ENCODE data around the gene PRRC2B.
"Not testable (repeated sequence)": the region's sequence is repeated elsewhere in the genome, so short reads cannot be mapped to it uniquely, and the experiment has no call there.

Gene PRRC2B

DNA sequence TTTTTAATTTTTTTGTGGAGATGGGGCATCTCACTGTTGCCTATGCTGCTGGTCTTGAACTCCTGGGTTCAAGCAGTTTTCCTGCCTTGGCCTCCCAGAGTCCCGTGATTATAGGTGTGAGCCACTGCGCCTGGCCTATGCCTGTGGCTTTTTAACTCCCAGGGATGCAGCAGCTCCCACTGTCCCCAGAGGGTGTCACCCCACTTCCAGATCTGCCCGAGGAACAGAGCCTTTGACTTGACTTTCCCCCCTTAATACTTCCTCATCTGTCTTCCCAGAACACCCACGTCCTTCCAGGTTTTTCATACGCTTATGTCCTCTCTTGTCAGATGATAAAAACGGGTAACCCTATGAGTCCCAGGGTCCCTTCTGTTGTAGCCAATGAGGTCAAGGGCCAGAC is 7.6 kb upstream of the PRRC2B start:
- DNase-seq (ENCODE audit: low spot score): peak; percentile 3

GRCh38 chr9:131387394-131387793 is 6.5 kb upstream of the PRRC2B start:
- DNase-seq (ENCODE audit: low spot score): no peak

DNA sequence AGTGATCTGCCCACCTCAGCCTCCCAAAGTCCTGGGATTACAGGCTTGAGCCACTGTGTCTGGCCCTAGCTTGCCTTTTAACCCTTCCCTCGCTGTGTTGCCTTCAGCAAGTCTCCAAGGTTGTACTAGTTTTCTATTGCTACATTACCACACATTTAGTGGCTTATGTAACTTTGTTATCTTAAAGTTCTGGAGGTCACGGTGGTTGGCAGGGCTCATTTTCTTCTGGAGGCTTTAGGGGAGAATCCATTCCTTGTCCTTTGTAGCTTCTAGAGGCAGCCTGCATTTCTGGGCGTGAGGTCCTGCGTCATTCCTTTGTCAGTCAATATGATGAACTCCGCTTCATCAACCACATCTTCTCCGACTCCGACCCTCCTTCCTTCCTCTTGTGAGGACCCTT is 2.9 kb upstream of the PRRC2B start:
- DNase-seq (ENCODE audit: low spot score): no peak

DNA sequence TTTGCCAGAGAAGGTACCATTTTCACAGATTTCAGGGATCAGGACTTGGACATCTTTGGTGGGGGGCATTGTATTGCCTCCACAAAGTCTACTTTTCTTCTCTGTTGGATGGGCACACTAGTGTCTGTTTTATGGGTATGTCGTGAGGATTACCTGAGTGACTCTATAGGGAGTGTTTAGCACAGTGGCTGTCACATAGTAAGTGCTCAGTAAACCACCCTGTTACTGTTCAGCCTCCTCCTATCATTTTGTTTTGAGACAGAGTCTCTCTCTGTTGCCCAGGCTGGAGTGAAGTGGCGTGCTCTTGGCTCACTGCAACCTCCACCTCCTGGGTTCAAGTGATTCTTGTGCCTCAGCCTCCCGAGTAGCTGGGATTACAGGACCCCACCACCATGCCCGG is 2.4 kb upstream of the PRRC2B start:
- peak; percentile 3 for DNase-seq (ENCODE audit: low spot score)

GRCh38 chr9:131394464-131395156 is 724 bp downstream of the PRRC2B start:
- DNase-seq (ENCODE audit: low spot score): no peak

DNA sequence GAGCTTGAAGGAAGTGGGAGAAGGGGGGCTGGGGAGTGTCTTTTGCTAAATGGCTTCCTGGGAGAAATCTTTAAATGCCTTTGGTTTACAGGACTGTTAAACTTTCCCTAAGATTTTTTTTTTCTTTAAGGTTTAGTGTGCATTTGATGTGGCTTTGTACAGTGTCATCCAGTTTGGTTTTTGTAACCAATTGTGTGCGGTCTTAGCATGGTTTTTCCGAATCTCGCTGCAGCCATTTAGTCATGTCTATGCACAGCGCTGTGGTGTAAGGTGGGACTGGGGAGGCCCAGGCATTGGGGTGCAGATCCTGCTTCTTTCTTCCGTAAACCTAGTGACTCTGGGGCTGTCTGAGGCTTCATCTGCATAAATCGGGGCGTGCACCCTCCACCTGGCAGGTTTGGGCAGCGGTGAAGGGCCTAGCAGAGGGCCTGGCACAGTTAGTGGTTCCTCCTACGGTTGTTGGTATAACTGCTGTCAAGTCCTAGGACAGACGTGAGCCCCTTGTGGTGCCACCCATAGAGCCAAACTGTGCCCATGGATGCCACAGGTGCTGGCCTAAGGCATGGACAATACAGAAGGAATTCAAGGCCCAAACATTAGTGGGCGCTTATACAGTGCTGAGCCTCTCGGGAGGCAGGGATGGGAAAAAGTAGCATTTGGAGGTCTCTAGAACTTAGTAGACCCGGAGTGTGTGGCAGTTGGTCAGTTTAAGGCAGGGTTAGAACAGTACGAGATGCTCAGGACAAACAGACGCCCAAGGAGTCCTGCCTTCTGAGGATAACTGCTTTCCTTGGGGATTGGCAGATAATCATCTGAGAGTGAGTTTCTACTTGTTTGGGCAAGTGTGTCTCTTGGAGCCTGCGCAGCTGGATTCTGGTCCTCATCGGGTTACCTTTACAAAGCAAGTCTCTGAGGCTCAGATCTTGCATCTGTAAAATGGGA is 1.5 kb downstream of the PRRC2B start:
- DNase-seq (ENCODE audit: low spot score): no peak

DNA sequence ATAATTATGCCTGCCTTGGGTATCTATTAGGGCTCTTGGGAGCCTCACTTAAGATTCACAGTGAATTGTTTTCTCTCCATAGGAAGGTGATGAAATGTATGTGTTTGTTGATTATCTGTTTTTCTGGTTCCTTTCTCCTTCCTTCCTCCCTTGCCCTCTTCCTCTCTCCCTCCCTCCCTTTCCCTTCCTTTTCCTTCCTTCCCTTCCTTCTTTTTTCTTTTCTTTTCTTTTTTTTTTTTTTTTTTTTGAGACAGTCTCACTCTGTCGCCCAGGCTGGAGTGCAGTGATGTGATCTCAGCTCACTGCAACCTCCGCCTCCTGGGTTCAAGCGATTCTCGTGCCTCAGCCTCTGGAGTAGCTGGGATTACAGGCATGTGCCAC is 2.2 kb downstream of the PRRC2B start:
- DNase-seq (ENCODE audit: low spot score): not testable (repeated sequence)

- DNase-seq (ENCODE audit: low spot score): no peak
Measured at GRCh38 chr9:131396626-131397025, 2.7 kb downstream of the PRRC2B start.

- no peak for DNase-seq (ENCODE audit: low spot score)
Measured at GRCh38 chr9:131397100-131397790, 3.4 kb downstream of the PRRC2B start.

- no peak for DNase-seq (ENCODE audit: low spot score)
Measured at GRCh38 chr9:131398204-131398603, 4.3 kb downstream of the PRRC2B start.

DNA sequence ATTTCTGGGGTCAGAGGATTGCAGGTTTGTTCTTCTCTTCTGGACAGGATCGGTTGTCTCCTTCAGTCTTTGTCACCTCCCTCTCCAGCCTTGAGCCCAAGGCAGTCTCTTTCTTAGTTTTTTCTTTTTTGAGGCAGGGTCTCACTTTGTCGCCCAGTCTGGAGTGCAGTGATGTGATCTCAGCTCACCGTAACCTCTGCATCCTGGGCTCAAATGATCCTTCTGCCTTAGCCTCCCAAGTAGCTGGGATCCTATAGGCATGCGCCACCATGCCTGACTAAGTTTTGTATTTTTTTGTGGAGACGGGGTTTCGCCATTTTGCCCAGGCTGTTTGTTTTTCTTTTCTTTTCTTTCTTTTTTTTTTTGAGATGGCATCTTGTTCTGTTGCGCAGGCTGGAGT is 6.1 kb downstream of the PRRC2B start:
- no peak for DNase-seq (ENCODE audit: low spot score)

DNA sequence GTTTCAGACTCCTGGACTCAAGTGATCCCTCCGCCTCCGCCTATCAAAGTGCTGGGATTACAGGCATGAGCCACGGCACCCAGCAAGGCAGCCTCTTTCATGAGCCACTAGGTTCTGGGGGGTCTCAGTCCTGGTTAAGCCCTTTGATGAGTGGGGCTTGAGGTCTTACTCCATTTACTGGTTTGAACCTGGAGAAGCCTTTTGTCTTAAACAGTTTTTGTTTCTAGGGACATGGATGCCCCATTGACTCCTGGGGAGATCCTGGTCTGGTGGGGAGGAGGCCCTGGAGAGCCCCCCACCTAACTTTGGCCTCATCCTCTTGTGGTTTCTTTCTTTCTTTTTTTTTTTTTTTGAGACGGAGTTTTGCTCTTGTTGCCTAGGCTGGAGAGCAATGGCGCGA is 6.7 kb downstream of the PRRC2B start:
- no peak for DNase-seq (ENCODE audit: low spot score)

- DNase-seq (ENCODE audit: low spot score): no peak
Measured at GRCh38 chr9:131402073-131402472, 8.2 kb downstream of the PRRC2B start.

- no peak for DNase-seq (ENCODE audit: low spot score)
Measured at GRCh38 chr9:131402738-131403492, 9.0 kb downstream of the PRRC2B start.

- no peak for DNase-seq (ENCODE audit: low spot score)
Measured at GRCh38 chr9:131403493-131403773, 9.5 kb downstream of the PRRC2B start.

DNA sequence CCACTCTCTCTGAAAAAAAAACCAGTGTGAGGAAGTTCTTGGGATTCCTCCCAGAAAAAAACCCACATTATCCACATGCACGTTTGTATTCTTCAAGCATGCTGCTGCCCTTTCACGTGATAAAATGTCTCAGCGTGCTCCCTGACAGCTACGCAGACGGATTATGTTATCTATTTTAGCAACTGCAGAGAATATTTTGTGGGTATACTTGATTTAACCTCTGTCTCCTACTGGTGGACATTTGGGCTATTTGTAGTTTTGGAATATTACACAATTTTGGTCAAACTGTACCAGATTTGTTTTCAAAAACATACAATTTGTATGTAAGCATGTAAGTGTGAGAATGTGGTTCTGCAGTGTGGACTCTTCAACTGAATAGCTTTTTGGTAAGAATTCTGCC is 10.7 kb downstream of the PRRC2B start:
- DNase-seq (ENCODE audit: low spot score): peak; percentile 3

DNA sequence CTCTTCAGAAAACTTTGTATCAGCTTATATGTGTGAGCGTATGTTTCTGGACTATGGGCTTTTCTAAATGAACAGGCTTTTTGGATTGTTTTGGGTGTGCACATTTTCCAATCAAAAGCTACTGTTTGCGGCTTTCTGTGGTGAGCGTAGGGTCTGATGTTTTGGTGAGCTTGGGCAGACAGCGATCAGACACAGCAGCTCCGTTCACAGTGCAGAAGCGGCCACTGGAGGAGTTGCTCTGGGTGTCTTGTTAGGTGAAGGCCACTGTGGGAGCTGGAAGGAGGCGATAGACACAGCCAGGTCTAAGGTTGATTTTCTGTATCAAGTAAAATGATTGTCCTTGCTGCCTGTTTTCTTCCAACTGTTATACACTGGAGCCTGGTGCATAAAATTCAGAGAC is 11.1 kb downstream of the PRRC2B start:
- no peak for DNase-seq (ENCODE audit: low spot score)

GRCh38 chr9:131405428-131405827 is 11.5 kb downstream of the PRRC2B start:
- no peak for DNase-seq (ENCODE audit: low spot score)

- peak; percentile 3 for DNase-seq (ENCODE audit: low spot score)
Measured at GRCh38 chr9:131405858-131406537, 12.1 kb downstream of the PRRC2B start.

DNA sequence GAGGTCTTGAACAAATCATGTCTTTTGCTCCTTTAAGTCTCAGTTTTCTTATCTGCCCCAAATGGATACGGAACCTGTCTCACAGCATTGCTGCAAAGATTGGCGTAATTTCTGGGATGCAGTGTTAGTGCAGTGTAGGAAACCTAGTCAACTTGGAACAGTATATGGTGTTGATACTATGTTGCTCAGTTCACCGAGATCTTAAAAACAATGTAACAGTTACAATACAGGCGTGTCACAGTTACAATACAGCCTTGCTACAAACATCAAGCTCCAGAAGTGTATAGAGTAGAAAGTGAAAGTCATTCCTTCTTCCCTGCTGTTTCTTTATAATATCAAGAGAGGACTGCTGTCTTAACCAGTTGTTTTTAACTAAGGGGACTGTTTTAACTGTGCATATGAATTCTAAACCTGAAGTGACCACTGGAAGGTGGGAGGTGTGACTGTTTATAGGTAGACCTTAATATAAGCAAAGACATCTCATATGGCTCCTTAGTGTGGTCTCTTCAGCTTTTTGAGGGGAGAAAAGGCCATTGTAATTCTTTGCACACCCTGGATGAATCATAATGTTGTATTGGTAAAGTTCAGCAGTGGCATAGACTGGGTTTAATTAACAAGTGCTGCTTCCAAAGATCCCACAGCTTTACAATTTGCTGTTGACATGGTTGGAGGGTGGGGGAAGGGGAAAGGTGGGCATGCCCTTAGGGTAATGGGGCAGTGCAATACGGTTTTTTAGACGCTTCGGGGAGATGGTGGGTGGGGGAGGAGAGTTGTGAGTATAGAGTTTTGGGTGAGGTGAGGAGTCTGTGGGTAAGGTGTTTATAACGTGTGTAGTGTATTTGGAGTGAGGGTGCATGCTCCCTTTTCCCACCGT is 12.9 kb downstream of the PRRC2B start:
- peak; percentile 3 for DNase-seq (ENCODE audit: low spot score)

- DNase-seq (ENCODE audit: low spot score): no peak
Measured at GRCh38 chr9:131407717-131408195, 13.9 kb downstream of the PRRC2B start.
